RWPE1 (cell line): ENCODE measurements around the gene UNC5C.

Experiments used
- CTCF ChIA-PET: fragments of 350-600 bp; sonication (Branson Sonifier 250); formaldehyde crosslinking; extraction: SDS; loops from one replicate; lab custom pipeline; 2021; lab: Yijun Ruan, JAX
- POLR2A ChIA-PET: fragments of 400-600 bp; formaldehyde crosslinking; extraction: SDS; loops from one replicate; lab custom pipeline; 2020; ENCODE audit warnings: antibody characterized with exemption; ENCODE audit not compliant: low non-redundant PET; lab: Yijun Ruan, JAX
- DNase-seq: peaks from one replicate; pipeline ENCODE4 v3.0.0; 2012; ENCODE audit warnings: low spot score
- H3K27ac ChIP-seq: fragments of 450-650 bp; 2 replicates; pipeline ENCODE4 v1.5.1; 2017
- TF ChIP-seq, protein P1 (sequence below): fragments of 450-650 bp; conservative IDR thresholded peaks from 2 replicates; pipeline ENCODE4 v1.5.1; 2017; ENCODE audit warnings: low read depth, mild to moderate bottlenecking

Gene UNC5C

DNA sequence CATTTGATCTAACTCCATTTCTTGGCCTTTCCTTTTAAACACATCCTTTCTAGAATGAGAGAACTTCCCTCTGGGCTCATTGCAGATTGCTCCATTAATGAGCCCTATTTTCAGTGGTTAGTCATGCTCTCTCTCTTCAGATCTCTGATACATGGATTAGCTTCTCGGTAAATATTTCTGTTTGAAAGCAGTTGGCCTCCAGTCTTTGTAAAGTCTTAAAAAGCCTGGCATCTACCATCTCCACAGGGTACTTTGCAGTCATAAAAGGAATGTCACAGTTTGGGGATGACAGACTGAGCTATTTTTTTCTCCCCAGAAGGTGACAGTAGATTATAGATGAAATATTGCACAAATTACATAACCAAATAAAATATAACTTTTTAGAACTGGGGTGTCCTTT lies 72.7 kb downstream of the UNC5C start:
- H3K27ac ChIP-seq, result no peak overlapping the region
- TF ChIP-seq, protein P1, sequence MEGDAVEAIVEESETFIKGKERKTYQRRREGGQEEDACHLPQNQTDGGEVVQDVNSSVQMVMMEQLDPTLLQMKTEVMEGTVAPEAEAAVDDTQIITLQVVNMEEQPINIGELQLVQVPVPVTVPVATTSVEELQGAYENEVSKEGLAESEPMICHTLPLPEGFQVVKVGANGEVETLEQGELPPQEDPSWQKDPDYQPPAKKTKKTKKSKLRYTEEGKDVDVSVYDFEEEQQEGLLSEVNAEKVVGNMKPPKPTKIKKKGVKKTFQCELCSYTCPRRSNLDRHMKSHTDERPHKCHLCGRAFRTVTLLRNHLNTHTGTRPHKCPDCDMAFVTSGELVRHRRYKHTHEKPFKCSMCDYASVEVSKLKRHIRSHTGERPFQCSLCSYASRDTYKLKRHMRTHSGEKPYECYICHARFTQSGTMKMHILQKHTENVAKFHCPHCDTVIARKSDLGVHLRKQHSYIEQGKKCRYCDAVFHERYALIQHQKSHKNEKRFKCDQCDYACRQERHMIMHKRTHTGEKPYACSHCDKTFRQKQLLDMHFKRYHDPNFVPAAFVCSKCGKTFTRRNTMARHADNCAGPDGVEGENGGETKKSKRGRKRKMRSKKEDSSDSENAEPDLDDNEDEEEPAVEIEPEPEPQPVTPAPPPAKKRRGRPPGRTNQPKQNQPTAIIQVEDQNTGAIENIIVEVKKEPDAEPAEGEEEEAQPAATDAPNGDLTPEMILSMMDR, result no peak
- no peak for DNase-seq
- ChIA-PET POLR2A (no interaction called here), CTCF (interaction anchor here (0.6 to 0.9 kb wide), 2 partner anchors 114 to 313 kb away, joined by 3 read pairs; no protein-coding TSS in a partner anchor)

DNA sequence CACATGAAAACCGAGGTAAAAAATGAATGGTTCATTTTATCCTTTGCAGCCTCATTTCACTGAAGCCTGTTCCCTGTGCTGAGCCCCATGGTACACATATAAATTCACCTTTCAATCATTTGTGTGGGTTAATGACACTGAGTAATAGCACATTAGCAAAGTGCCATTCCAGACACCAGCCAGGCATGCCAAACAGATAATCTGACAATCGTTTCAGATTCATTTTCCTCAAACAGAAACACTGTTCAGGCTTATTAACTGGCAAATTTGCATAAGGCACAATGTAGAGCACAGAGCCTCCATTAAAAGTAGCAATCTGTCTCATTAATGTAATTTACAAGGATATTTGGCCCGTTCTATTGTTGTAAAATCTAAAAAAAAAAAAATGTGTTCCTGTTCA lies 76.2 kb downstream of the UNC5C start:
- DNase-seq, result no peak
- TF ChIP-seq, protein P1, result no peak
- ChIA-PET POLR2A (no interaction called here), CTCF (interaction anchor here (0.6 kb wide), 1 partner anchor 72 kb away, joined by 4 read pairs; no protein-coding TSS in a partner anchor)
- no peak overlapping the region for H3K27ac ChIP-seq

DNA sequence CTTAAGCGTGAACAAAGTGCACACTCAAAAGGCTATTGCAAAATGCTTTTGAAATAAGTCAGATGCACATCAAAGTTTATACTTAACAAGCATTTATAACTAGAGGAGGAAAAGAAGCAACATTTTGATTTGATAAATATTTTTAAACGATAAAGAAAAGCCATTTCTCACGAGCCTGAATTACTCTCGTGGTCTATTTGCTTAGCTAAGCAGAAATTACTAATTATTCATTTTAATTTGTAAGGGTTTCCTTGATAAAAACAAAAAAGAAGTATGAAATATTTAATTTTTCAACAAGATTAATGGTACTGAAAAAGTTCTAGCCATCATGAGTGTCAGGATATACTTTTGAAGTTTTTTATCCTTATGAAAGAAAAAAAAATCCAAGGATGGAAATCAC lies 78.2 kb downstream of the UNC5C start:
- POLR2A ChIA-PET, result no interaction called here

DNA sequence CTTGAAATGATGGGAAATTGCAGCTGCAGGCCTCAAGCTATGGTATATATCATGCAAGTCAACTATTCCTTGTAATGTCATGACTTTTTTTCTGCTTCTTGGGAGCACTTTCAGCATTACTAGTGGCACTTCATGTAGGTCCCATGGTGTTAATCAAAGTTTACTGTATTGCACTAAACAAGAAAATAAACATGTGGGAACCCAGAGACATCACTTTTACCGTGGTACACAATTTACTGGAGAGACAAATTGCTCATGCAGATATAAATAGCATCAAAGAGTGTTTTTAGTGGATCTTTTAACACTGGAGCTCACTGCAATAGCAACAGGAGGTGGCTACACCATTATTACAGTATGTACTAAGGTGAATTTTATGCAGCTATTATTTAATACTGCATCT lies 79.2 kb downstream of the UNC5C start:
- TF ChIP-seq, protein P1, result no peak
- ChIA-PET CTCF (no interaction called here), POLR2A (no interaction called here)
- no peak overlapping the region for H3K27ac ChIP-seq
- no peak for DNase-seq

More for the DNA sequence above, 78.2 kb downstream of the UNC5C start:
- H3K27ac ChIP-seq, result no peak overlapping the region
- TF ChIP-seq, protein P1, result no peak
- DNase-seq, result no peak
- CTCF ChIA-PET, result interaction anchor here (0.7 kb wide), 1 partner anchor 314 kb away, joined by 4 read pairs; no protein-coding TSS in a partner anchor

DNA sequence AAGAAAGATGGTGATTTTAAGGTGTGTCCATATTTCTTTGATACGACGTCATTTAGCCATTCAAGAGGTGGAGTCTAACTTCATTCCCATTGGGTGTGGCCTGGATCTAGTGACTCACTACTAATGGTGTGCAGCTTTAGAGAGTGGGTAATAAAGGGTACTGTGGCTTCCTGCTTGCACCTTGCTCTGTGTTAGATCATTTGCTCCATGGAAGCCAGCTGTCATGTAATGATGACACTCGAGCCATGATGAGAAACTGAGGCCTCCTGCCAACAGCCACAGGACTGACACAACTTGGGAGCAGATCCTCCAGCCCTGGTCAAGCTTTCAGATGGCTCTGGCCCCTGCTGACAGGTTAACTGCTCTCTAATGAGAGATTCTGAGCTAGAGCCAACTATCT lies 82.0 kb downstream of the UNC5C start:
- no peak overlapping the region for H3K27ac ChIP-seq
- TF ChIP-seq, protein P1, result no peak
- ChIA-PET CTCF (no interaction called here), POLR2A (no interaction called here)
- DNase-seq, result no peak

DNA sequence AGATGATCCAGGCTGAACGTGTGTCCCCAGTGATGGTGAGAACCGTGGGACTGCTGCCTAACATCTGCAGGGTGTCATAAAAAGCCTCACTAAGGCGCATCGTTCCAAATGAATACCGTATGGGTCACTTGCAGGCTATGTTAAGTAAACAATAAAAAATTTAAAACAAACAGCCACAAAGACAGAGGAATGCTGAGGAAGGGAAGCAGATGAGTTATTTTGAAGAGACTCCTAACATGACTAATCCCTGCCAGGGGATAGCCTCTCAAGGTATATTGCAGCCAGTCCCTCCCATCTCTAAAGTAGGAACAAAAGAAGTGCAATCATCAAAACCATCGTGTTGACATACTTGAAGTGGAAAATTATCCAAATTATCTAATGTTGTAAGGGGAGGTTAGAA lies 83.8 kb downstream of the UNC5C start:
- TF ChIP-seq, protein P1, result no peak
- CTCF ChIA-PET, result no interaction called here
- DNase-seq, result peak; percentile 1
- POLR2A ChIA-PET, result no interaction called here
- no peak overlapping the region for H3K27ac ChIP-seq
